Liver (tissue), 9 donors: ENCODE results near the gene LMX1B. TPM values are rescaled to one million over a fixed set of nuclear protein-coding genes. Genes with fewer than 3 reads are reported as not detected.

Source experiments
- DNase-seq: peaks from one replicate; pipeline ENCODE4 v3.0.0-alpha.2; 2017; ENCODE audit warnings: low spot score
- H3K27ac ChIP-seq, 2 donors: one replicate each; pipeline ENCODE4 v1.7.0; 2013; ENCODE audit warnings: inconsistent platforms in 2 of 2, low read length in 2 of 2, control low read depth in 1 of 2, low read depth in 1 of 2, mild to moderate bottlenecking in 1 of 2
- H3K27me3 ChIP-seq, 4 donors: one replicate each; pipeline versions ENCODE4 v1.6.1 to v1.7.0; 2013; ENCODE audit warnings: low read length in 3 of 4, inconsistent platforms in 1 of 4, mild to moderate bottlenecking in 1 of 4, moderate library complexity in 1 of 4; ENCODE audit not compliant: control insufficient read depth in 4 of 4, insufficient read depth in 4 of 4
- H3K36me3 ChIP-seq, 4 donors: one replicate each; pipeline versions ENCODE4 v1.6.1 to v1.7.0; 2013; ENCODE audit warnings: low read length in 3 of 4, mild to moderate bottlenecking in 3 of 4, low read depth in 1 of 4, moderate library complexity in 1 of 4; ENCODE audit not compliant: control insufficient read depth in 4 of 4, insufficient read depth in 3 of 4
- H3K4me1 ChIP-seq, 4 donors: one replicate each; pipeline versions ENCODE4 v1.6.1 to v1.7.0; 2013; ENCODE audit warnings: low read length in 3 of 4, mild to moderate bottlenecking in 3 of 4, moderate library complexity in 1 of 4; ENCODE audit not compliant: control insufficient read depth in 4 of 4, insufficient read depth in 4 of 4
- H3K4me3 ChIP-seq, 3 donors: one replicate each; pipeline versions ENCODE4 v1.6.1 to v1.7.0; 2013; ENCODE audit warnings: low read length in 3 of 3, control low read depth in 1 of 3, low read depth in 1 of 3, mild to moderate bottlenecking in 1 of 3
- H3K9ac ChIP-seq, 2 donors: one replicate each; pipeline ENCODE4 v1.7.0; 2013; ENCODE audit warnings: low read length in 2 of 2, mild to moderate bottlenecking in 2 of 2, moderate library complexity in 2 of 2, control low read depth in 1 of 2, low read depth in 1 of 2
- H3K9me3 ChIP-seq, 4 donors: one replicate each; pipeline versions ENCODE4 v1.6.1 to v1.7.0; 2013; ENCODE audit warnings: low read length in 3 of 4; ENCODE audit not compliant: control insufficient read depth in 4 of 4
- EGR1 ChIP-seq, 2 donors: IDR thresholded peaks; 2 replicates each; pipeline ENCODE4 v1.6.1; 2016 to 2018; ENCODE audit warnings: antibody characterized with exemption in 2 of 2, low read depth in 2 of 2
- FOXA1 ChIP-seq: IDR thresholded peaks from 2 replicates; pipeline ENCODE4 v1.6.1; 2016; ENCODE audit warnings: antibody characterized with exemption
- FOXA2 ChIP-seq: IDR thresholded peaks from 2 replicates; pipeline ENCODE4 v1.6.1; 2016; ENCODE audit warnings: antibody characterized with exemption
- GABPA ChIP-seq, 2 donors: IDR thresholded peaks in 1 of 2; conservative IDR thresholded peaks in 1 of 2; 2 replicates each; pipeline ENCODE4 v1.6.1; 2016; ENCODE audit warnings: antibody characterized with exemption in 2 of 2, mild to moderate bottlenecking in 1 of 2, moderate library complexity in 1 of 2
- HNF4A ChIP-seq, 2 donors: conservative IDR thresholded peaks; 2 replicates each; pipeline ENCODE4 v1.6.1; 2016; ENCODE audit warnings: antibody characterized with exemption in 2 of 2, mild to moderate bottlenecking in 2 of 2
- HNF4G ChIP-seq: IDR thresholded peaks from 2 replicates; pipeline ENCODE4 v1.6.1; 2016; ENCODE audit warnings: antibody characterized with exemption
- JUND ChIP-seq, 2 donors: IDR thresholded peaks; 2 replicates each; pipeline ENCODE4 v1.6.1; 2016; ENCODE audit warnings: antibody characterized with exemption in 2 of 2
- NR2F2 ChIP-seq: IDR thresholded peaks from 2 replicates; pipeline ENCODE4 v1.6.1; 2016; ENCODE audit warnings: antibody characterized with exemption
- RAD21 ChIP-seq, 2 donors: IDR thresholded peaks; 2 replicates each; pipeline ENCODE4 v1.6.1; 2016; ENCODE audit warnings: antibody characterized with exemption in 2 of 2, mild to moderate bottlenecking in 2 of 2
- RXRA ChIP-seq, 2 donors: IDR thresholded peaks; 2 replicates each; pipeline ENCODE4 v1.6.1; 2017 to 2018; ENCODE audit warnings: antibody characterized with exemption in 2 of 2, mild to moderate bottlenecking in 1 of 2
- SP1 ChIP-seq: IDR thresholded peaks from 2 replicates; pipeline ENCODE4 v1.6.1; 2018; ENCODE audit warnings: antibody characterized with exemption, mild to moderate bottlenecking
- TAF1 ChIP-seq: conservative IDR thresholded peaks from 2 replicates; pipeline ENCODE4 v1.6.1; 2016; ENCODE audit warnings: antibody characterized with exemption, mild to moderate bottlenecking
- YY1 ChIP-seq: IDR thresholded peaks from 2 replicates; pipeline ENCODE4 v1.6.1; 2016; ENCODE audit warnings: antibody characterized with exemption, mild to moderate bottlenecking
- WGBS: extraction: QIAGEN DNeasy Blood & Tissue Kit; methylation state at CpG from one replicate; pipeline ENCODE4 v1.1.7; 2013; 5-methylcytosine and 5-hydroxymethylcytosine counted together
- polyA plus RNA-seq, 2 donors: library from polyadenylated mRNA; stranded (reverse) in 1 of 2; unstranded in 1 of 2; fragments of 200-250 nt in 1 of 2; fragments of >200 nt in 1 of 2; fragmentation: Nextera tagmentation in 1 of 2; extraction: Ambion mirVana in 1 of 2; gene quantifications; one replicate each; pipeline versions ENCODE4 v1.2.1 to v1.2.3, GENCODE V29; 2013 to 2015
- total RNA-seq, 2 donors: library from RNA; depleted of rRNA; stranded (reverse); fragments of >200 nt; gene quantifications; one replicate each; pipeline ENCODE4 v1.2.3, GENCODE V29; 2014
- TF ChIP-seq, protein P1 (sequence below): IDR thresholded peaks from 2 replicates; pipeline ENCODE4 v1.6.1; 2016; ENCODE audit warnings: antibody characterized with exemption
- TF ChIP-seq, protein P2 (sequence below): IDR thresholded peaks from 2 replicates; pipeline ENCODE4 v1.6.1; 2016; ENCODE audit warnings: antibody characterized with exemption
- TF ChIP-seq, protein P3 (sequence below): fragments of 150-350 bp; IDR thresholded peaks from 2 replicates; pipeline ENCODE4 v1.5.1; 2017; ENCODE audit warnings: improper control_type of control experiment, low read depth, low read length; ENCODE audit not compliant: missing input control
- TF ChIP-seq, protein P4 (sequence below): IDR thresholded peaks from 2 replicates; pipeline ENCODE4 v1.6.1; 2016; ENCODE audit warnings: antibody characterized with exemption
- TF ChIP-seq, protein P5 (sequence below): IDR thresholded peaks from 2 replicates; pipeline ENCODE4 v1.6.1; 2016; ENCODE audit warnings: antibody characterized with exemption, mild to moderate bottlenecking
- donor health status: healthy.
- donor health status: healthy.
- donor health status: healthy.
- donor health status: healthy.
- donor health status: healthy.

Gene LMX1B
- total and polyA plus RNA-seq, 4 donors: not detected

DNA sequence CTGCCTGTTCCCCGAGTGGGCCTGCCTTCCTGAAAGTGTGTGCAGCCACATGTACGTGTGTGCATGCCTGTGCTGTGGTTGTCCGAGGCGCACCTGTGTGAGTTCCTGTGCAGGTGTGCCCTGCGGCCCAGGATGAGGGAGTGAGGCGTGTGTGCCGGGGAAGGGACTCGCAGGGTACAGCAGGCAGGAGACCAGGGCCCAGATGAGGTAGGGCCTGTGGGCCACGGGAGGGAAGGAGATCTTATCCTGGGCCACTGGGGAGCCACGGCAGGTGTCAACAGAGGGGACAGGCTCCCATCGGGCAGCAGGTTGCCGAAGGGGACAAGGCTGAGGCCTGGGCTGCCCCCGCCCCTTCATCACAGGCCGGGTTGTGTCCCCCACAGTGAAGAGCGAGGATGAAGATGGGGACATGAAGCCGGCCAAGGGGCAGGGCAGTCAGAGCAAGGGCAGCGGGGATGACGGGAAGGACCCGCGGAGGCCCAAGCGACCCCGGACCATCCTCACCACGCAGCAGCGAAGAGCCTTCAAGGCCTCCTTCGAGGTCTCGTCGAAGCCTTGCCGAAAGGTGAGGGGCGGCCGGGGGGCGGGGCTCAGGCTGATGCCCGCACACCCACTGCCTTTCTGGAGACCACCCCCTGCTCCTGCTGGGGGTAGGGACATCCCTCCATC, 79.2 kb downstream of the LMX1B start:
- H3K9ac ChIP-seq: no peak overlapping the region
- no peak for DNase-seq
- no peak overlapping the region for H3K4me3 ChIP-seq
- H3K9me3 ChIP-seq: no peaks in the 10 kb centered on the region
- H3K4me1 ChIP-seq: no peaks in the 10 kb centered on the region
- no peaks in the 10 kb centered on the region for H3K36me3 ChIP-seq
- WGBS: 90% methylated on average over 32 of the region's 32 CpGs
- H3K27me3 ChIP-seq: peaks cover 0 to 5% (median 2%) of the 10 kb centered on the region in 4 donors
- TF ChIP-seq RAD21 (IDR thresholded peaks at IDR 0.05) (no peak), HNF4G (no peak), HNF4A (conservative IDR thresholded peaks at IDR 0.05) (no peak), GABPA (IDR thresholded peaks at IDR 0.05 in 1 of 2, conservative IDR thresholded peaks at IDR 0.05 in 1 of 2) (no peak), TAF1 (no peak), YY1 (no peak), FOXA1 (no peak), JUND (IDR thresholded peaks at IDR 0.05) (no peak), SP1 (no peak), FOXA2 (no peak), RXRA (IDR thresholded peaks at IDR 0.05) (no peak), EGR1 (IDR thresholded peaks at IDR 0.05; ENCODE audit: low read depth in 2 of 2) (no peak), NR2F2 (no peak)
- TF ChIP-seq, protein P1, sequence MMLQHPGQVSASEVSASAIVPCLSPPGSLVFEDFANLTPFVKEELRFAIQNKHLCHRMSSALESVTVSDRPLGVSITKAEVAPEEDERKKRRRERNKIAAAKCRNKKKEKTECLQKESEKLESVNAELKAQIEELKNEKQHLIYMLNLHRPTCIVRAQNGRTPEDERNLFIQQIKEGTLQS: no peak
- TF ChIP-seq, protein P2, sequence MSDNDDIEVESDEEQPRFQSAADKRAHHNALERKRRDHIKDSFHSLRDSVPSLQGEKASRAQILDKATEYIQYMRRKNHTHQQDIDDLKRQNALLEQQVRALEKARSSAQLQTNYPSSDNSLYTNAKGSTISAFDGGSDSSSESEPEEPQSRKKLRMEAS: no peak
- TF ChIP-seq, protein P3, sequence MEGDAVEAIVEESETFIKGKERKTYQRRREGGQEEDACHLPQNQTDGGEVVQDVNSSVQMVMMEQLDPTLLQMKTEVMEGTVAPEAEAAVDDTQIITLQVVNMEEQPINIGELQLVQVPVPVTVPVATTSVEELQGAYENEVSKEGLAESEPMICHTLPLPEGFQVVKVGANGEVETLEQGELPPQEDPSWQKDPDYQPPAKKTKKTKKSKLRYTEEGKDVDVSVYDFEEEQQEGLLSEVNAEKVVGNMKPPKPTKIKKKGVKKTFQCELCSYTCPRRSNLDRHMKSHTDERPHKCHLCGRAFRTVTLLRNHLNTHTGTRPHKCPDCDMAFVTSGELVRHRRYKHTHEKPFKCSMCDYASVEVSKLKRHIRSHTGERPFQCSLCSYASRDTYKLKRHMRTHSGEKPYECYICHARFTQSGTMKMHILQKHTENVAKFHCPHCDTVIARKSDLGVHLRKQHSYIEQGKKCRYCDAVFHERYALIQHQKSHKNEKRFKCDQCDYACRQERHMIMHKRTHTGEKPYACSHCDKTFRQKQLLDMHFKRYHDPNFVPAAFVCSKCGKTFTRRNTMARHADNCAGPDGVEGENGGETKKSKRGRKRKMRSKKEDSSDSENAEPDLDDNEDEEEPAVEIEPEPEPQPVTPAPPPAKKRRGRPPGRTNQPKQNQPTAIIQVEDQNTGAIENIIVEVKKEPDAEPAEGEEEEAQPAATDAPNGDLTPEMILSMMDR: no peak
- TF ChIP-seq, protein P4, sequence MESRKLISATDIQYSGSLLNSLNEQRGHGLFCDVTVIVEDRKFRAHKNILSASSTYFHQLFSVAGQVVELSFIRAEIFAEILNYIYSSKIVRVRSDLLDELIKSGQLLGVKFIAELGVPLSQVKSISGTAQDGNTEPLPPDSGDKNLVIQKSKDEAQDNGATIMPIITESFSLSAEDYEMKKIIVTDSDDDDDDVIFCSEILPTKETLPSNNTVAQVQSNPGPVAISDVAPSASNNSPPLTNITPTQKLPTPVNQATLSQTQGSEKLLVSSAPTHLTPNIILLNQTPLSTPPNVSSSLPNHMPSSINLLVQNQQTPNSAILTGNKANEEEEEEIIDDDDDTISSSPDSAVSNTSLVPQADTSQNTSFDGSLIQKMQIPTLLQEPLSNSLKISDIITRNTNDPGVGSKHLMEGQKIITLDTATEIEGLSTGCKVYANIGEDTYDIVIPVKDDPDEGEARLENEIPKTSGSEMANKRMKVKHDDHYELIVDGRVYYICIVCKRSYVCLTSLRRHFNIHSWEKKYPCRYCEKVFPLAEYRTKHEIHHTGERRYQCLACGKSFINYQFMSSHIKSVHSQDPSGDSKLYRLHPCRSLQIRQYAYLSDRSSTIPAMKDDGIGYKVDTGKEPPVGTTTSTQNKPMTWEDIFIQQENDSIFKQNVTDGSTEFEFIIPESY: no peak
- TF ChIP-seq, protein P5, sequence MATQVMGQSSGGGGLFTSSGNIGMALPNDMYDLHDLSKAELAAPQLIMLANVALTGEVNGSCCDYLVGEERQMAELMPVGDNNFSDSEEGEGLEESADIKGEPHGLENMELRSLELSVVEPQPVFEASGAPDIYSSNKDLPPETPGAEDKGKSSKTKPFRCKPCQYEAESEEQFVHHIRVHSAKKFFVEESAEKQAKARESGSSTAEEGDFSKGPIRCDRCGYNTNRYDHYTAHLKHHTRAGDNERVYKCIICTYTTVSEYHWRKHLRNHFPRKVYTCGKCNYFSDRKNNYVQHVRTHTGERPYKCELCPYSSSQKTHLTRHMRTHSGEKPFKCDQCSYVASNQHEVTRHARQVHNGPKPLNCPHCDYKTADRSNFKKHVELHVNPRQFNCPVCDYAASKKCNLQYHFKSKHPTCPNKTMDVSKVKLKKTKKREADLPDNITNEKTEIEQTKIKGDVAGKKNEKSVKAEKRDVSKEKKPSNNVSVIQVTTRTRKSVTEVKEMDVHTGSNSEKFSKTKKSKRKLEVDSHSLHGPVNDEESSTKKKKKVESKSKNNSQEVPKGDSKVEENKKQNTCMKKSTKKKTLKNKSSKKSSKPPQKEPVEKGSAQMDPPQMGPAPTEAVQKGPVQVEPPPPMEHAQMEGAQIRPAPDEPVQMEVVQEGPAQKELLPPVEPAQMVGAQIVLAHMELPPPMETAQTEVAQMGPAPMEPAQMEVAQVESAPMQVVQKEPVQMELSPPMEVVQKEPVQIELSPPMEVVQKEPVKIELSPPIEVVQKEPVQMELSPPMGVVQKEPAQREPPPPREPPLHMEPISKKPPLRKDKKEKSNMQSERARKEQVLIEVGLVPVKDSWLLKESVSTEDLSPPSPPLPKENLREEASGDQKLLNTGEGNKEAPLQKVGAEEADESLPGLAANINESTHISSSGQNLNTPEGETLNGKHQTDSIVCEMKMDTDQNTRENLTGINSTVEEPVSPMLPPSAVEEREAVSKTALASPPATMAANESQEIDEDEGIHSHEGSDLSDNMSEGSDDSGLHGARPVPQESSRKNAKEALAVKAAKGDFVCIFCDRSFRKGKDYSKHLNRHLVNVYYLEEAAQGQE: no peak
- no peak overlapping the region for H3K27ac ChIP-seq
